H1 (cell line): ENCODE measurements around the gene CBLN3. TPM values are rescaled to one million over a fixed set of nuclear protein-coding genes. Genes with fewer than 3 reads are reported as not detected.
"Not testable (repeated sequence)": the region's sequence is repeated elsewhere in the genome, so short reads cannot be mapped to it uniquely, and the experiment has no call there.

ENCODE experiments used
- CTCF ChIA-PET: fragments of 300-600 bp; sonication (Branson Sonifier 250); formaldehyde crosslinking; loops from one replicate; lab custom pipeline; 2021; ENCODE audit not compliant: partially characterized antibody; lab: Charles Lee
- POLR2A ChIA-PET: fragments of 300-600 bp; sonication (Branson Sonifier 250); formaldehyde crosslinking; loops from one replicate; lab custom pipeline; 2021; ENCODE audit warnings: inconsistent platforms; ENCODE audit not compliant: partially characterized antibody; lab: Charles Lee
- DNase-seq, 2 experiments: peaks; one replicate each; pipeline versions ENCODE4 v3.0.0 to v3.0.0-alpha.2; 2010 to 2022; ENCODE audit warnings: low spot score in 2 of 2, low read depth in 1 of 2, mixed read lengths in 1 of 2
- FAIRE-seq: peaks from 2 replicates; lab custom pipeline; 2011; peaks lifted over from hg19 to GRCh38; lab: Jason Lieb, UNC
- H2AFZ ChIP-seq: 2 replicates; pipeline ENCODE4 v1.8.1; 2012; ENCODE audit warnings: low read length, inconsistent platforms
- H2AK5ac ChIP-seq: 2 replicates; pipeline ENCODE4 v1.6.1; 2013; ENCODE audit warnings: low read depth, low read length
- H2BK120ac ChIP-seq: replicated peaks from 2 replicates; pipeline ENCODE3; 2013; ENCODE audit warnings: low read depth, low read length, inconsistent platforms
- H2BK12ac ChIP-seq: 2 replicates; pipeline ENCODE4 v1.6.1; 2013; ENCODE audit warnings: low read depth, low read length
- H2BK15ac ChIP-seq: 2 replicates; pipeline ENCODE4 v1.6.1; 2013; ENCODE audit warnings: low read length
- H2BK20ac ChIP-seq: 2 replicates; pipeline ENCODE4 v1.6.1; 2013; ENCODE audit warnings: low read length
- H2BK5ac ChIP-seq: 2 replicates; pipeline ENCODE4 v1.6.1; 2013; ENCODE audit warnings: low read depth, low read length
- H3K14ac ChIP-seq: 2 replicates; pipeline ENCODE4 v1.6.1; 2013; ENCODE audit warnings: inconsistent platforms; ENCODE audit not compliant: insufficient read length
- H3K18ac ChIP-seq: 2 replicates; pipeline ENCODE4 v1.6.1; 2013; ENCODE audit warnings: low read length; ENCODE audit errors: extremely low read depth
- H3K23ac ChIP-seq: 2 replicates; pipeline ENCODE4 v1.6.1; 2013; ENCODE audit warnings: inconsistent platforms; ENCODE audit not compliant: insufficient read length
- H3K23me2 ChIP-seq: 2 replicates; pipeline ENCODE4 v1.6.1; 2013; ENCODE audit warnings: low read depth, low read length
- H3K27ac ChIP-seq: 2 replicates; pipeline ENCODE4 v1.6.1; 2011; ENCODE audit warnings: low read depth, low read length, inconsistent platforms
- H3K27me3 ChIP-seq, 4 experiments: replicated peaks in 1 of 4; 1 replicate in 1 of 4; 2 replicates in 3 of 4; pipeline versions ENCODE4 v1.6.1 to v1.8.1; 2011 to 2013; ENCODE audit warnings: low read length in 3 of 4, mild to moderate bottlenecking in 3 of 4, inconsistent platforms in 2 of 4, mixed read lengths in 2 of 4, moderate library complexity in 1 of 4; ENCODE audit not compliant: control insufficient read depth in 3 of 4, insufficient read depth in 3 of 4; ENCODE audit errors: extremely low read depth in 1 of 4
- H3K36me3 ChIP-seq, 4 experiments: 2 replicates each; pipeline versions ENCODE4 v1.6.1 to v1.8.1; 2011 to 2013; ENCODE audit warnings: mild to moderate bottlenecking in 4 of 4, low read length in 3 of 4, moderate library complexity in 2 of 4, control low read depth in 1 of 4, inconsistent platforms in 1 of 4; ENCODE audit not compliant: insufficient read depth in 4 of 4, control insufficient read depth in 2 of 4
- H3K4ac ChIP-seq: replicated peaks from 2 replicates; pipeline ENCODE3; 2013; ENCODE audit warnings: low read length, low read depth, mixed read lengths, inconsistent platforms; ENCODE audit not compliant: insufficient read length
- H3K4me1 ChIP-seq, 4 experiments: replicated peaks in 1 of 4; 1 replicate in 1 of 4; 2 replicates in 3 of 4; pipeline versions ENCODE4 v1.6.1 to v1.8.1; 2011 to 2013; ENCODE audit warnings: low read length in 3 of 4, inconsistent platforms in 2 of 4, mixed read lengths in 1 of 4; ENCODE audit not compliant: insufficient read depth in 4 of 4, control insufficient read depth in 3 of 4
- H3K4me2 ChIP-seq, 2 experiments: 2 replicates each; pipeline versions ENCODE4 v1.6.1 to v1.8.1; 2011 to 2013; ENCODE audit warnings: low read depth in 2 of 2, low read length in 2 of 2, control low read depth in 1 of 2, inconsistent platforms in 1 of 2, mild to moderate bottlenecking in 1 of 2; ENCODE audit not compliant: insufficient read depth in 1 of 2
- H3K4me3 ChIP-seq, 4 experiments: fragments of 200-600, 300-600 bp in 1 of 4; sonication (generic), shearing (Covaris generic), sonication (Bioruptor Twin) in 1 of 4; 2 replicates each; pipeline versions ENCODE4 v1.5.1 to v1.8.1; 2011 to 2016; ENCODE audit warnings: low read length in 4 of 4, low read depth in 3 of 4, control low read depth in 2 of 4, inconsistent platforms in 2 of 4, mild to moderate bottlenecking in 2 of 4, mixed read lengths in 1 of 4, moderate library complexity in 1 of 4; ENCODE audit not compliant: insufficient read depth in 2 of 4; ENCODE audit errors: extremely low read depth in 1 of 4
- H3K56ac ChIP-seq: replicated peaks from 2 replicates; pipeline ENCODE3; 2013; ENCODE audit warnings: low read depth, mild to moderate bottlenecking, mixed read lengths, low read length, inconsistent platforms; ENCODE audit not compliant: insufficient read length
- H3K79me1 ChIP-seq: 2 replicates; pipeline ENCODE4 v1.6.1; 2013; ENCODE audit warnings: low read depth, low read length, control low read depth
- H3K79me2 ChIP-seq, 2 experiments: 2 replicates each; pipeline versions ENCODE4 v1.6.1 to v1.8.1; 2012 to 2013; ENCODE audit warnings: low read length in 2 of 2, mild to moderate bottlenecking in 2 of 2, inconsistent platforms in 1 of 2; ENCODE audit not compliant: insufficient read depth in 2 of 2, control insufficient read depth in 1 of 2
- H3K9ac ChIP-seq, 4 experiments: replicated peaks in 1 of 4; 1 replicate in 1 of 4; 2 replicates in 3 of 4; pipeline versions ENCODE4 v1.6.1 to v1.8.1; 2011 to 2013; ENCODE audit warnings: low read depth in 3 of 4, low read length in 3 of 4, control low read depth in 2 of 4, mild to moderate bottlenecking in 2 of 4, moderate library complexity in 2 of 4, inconsistent platforms in 1 of 4; ENCODE audit errors: extremely low read depth in 1 of 4
- H3K9me3 ChIP-seq, 2 experiments: 2 replicates each; pipeline versions ENCODE4 v1.6.1 to v1.8.1; 2012 to 2013; ENCODE audit warnings: mild to moderate bottlenecking in 2 of 2, moderate library complexity in 2 of 2, control low read depth in 1 of 2, inconsistent platforms in 1 of 2, low read depth in 1 of 2, low read length in 1 of 2, mixed read lengths in 1 of 2; ENCODE audit not compliant: insufficient read depth in 2 of 2
- H4K20me1 ChIP-seq, 2 experiments: replicated peaks in 1 of 2; 2 replicates each; pipeline versions ENCODE3 to v1.8.1; 2011 to 2013; ENCODE audit warnings: inconsistent platforms in 2 of 2, low read length in 2 of 2, mild to moderate bottlenecking in 1 of 2; ENCODE audit not compliant: insufficient read depth in 2 of 2, control insufficient read depth in 1 of 2
- H4K5ac ChIP-seq: 2 replicates; pipeline ENCODE4 v1.6.1; 2013; ENCODE audit warnings: low read length, low read depth, mixed read lengths, inconsistent platforms; ENCODE audit not compliant: insufficient read length
- H4K8ac ChIP-seq: 2 replicates; pipeline ENCODE4 v1.8.0; 2013; ENCODE audit warnings: mild to moderate bottlenecking, moderate library complexity, low read length, inconsistent platforms; ENCODE audit not compliant: insufficient read depth; ENCODE audit errors: extremely low read depth
- H4K91ac ChIP-seq: replicated peaks from 2 replicates; pipeline ENCODE3; 2013; ENCODE audit warnings: low read length, mixed read lengths, inconsistent platforms; ENCODE audit not compliant: insufficient read length
- WGBS, 2 experiments: shearing (Covaris generic) in 1 of 2; methylation state at CpG; one replicate each; pipeline versions ENCODE4 v1.1.6 to v1.1.7; 2013 to 2015; ENCODE audit warnings: low lambda C conversion rate in 2 of 2, mixed read lengths in 2 of 2, inconsistent platforms in 1 of 2, low coverage in 1 of 2, missing lambda C conversion rate in 1 of 2; ENCODE audit not compliant: insufficient replicate concordance in 2 of 2, insufficient coverage in 1 of 2, insufficient read length in 1 of 2; ENCODE audit errors: extremely low coverage in 1 of 2, missing lambda C conversion rate in 1 of 2; 5-methylcytosine and 5-hydroxymethylcytosine counted together
- polyA plus RNA-seq, 7 experiments: library from polyadenylated mRNA; depleted of rRNA in 3 of 7; stranded (reverse) in 5 of 7; unstranded in 2 of 7; fragments of >200 nt in 5 of 7; fragments of 200-250 nt in 2 of 7; gene quantifications; 1 replicate in 5 of 7; 2 replicates in 1 of 7; 4 replicates in 1 of 7; pipeline versions ENCODE4 v1.2.1 to v1.2.3, GENCODE V29; 2011 to 2013; ENCODE audit warnings: missing spikeins in 2 of 7, mixed read lengths in 2 of 7
- total RNA-seq: library from RNA; stranded (reverse); fragmentation: NEBNext Ultra II Directional; extraction: Animal tissue kit (Norgen Biotek cat#: 25700); gene quantifications from 2 replicates; pipeline ENCODE4 v1.2.1, GENCODE V29; 2021

CBLN3 gene
- total and polyA plus RNA-seq, 2 of the 8 experiments (the other 6 are each of a cell fraction or from before 2014, with no cell fraction given), result 0.54 to 1.00 TPM

GRCh38 chr14:24470450-24470849 is 41.0 kb upstream of the CBLN3 start:
- H3K56ac ChIP-seq, H3K18ac ChIP-seq, H3K23me2 ChIP-seq, H2BK15ac ChIP-seq, H3K9ac ChIP-seq, FAIRE-seq, H3K27me3 ChIP-seq, H4K8ac ChIP-seq, H3K4ac ChIP-seq, H2BK12ac ChIP-seq, H4K91ac ChIP-seq, POLR2A ChIA-PET, H4K5ac ChIP-seq, H2BK20ac ChIP-seq, H3K79me2 ChIP-seq, H2AK5ac ChIP-seq, H4K20me1 ChIP-seq, H2BK120ac ChIP-seq, H3K14ac ChIP-seq, H3K79me1 ChIP-seq, H3K4me1 ChIP-seq, H3K36me3 ChIP-seq, H2AFZ ChIP-seq, H2BK5ac ChIP-seq, H3K23ac ChIP-seq, H3K9me3 ChIP-seq, H3K4me3 ChIP-seq, H3K4me2 ChIP-seq, DNase-seq, H3K27ac ChIP-seq: not testable (repeated sequence)
- CTCF ChIA-PET, result interaction anchor here (1.0 kb wide), 1 partner anchor 11 kb away, joined by 3 read pairs; no protein-coding TSS in a partner anchor
- 100% methylated on average over 1 of the region's 2 CpGs; no CpG with 5 or more reads in 1 of the 2 experiments for whole genome bisulfite sequencing, 2 experiments
